ENCODE data around the gene SLC1A4.

GRCh38 chr2:65050931-65051330, 61.7 kb downstream of the SLC1A4 start:
- TF ChIP-seq POLR2AphosphoS5 (IDR thresholded peaks at IDR 0.05; ENCODE audit: low read depth, low read length), result no peak
- no peak for TF ChIP-seq TAF1 (IDR thresholded peaks at IDR 0.05; ENCODE audit: borderline replicate concordance, insufficient read depth, low read length)
- TF ChIP-seq, protein P1, sequence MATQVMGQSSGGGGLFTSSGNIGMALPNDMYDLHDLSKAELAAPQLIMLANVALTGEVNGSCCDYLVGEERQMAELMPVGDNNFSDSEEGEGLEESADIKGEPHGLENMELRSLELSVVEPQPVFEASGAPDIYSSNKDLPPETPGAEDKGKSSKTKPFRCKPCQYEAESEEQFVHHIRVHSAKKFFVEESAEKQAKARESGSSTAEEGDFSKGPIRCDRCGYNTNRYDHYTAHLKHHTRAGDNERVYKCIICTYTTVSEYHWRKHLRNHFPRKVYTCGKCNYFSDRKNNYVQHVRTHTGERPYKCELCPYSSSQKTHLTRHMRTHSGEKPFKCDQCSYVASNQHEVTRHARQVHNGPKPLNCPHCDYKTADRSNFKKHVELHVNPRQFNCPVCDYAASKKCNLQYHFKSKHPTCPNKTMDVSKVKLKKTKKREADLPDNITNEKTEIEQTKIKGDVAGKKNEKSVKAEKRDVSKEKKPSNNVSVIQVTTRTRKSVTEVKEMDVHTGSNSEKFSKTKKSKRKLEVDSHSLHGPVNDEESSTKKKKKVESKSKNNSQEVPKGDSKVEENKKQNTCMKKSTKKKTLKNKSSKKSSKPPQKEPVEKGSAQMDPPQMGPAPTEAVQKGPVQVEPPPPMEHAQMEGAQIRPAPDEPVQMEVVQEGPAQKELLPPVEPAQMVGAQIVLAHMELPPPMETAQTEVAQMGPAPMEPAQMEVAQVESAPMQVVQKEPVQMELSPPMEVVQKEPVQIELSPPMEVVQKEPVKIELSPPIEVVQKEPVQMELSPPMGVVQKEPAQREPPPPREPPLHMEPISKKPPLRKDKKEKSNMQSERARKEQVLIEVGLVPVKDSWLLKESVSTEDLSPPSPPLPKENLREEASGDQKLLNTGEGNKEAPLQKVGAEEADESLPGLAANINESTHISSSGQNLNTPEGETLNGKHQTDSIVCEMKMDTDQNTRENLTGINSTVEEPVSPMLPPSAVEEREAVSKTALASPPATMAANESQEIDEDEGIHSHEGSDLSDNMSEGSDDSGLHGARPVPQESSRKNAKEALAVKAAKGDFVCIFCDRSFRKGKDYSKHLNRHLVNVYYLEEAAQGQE (IDR thresholded peaks at IDR 0.05; ENCODE audit: insufficient read depth in 1 of 2, low read depth in 2 of 2, low read length in 2 of 2), result no peak
- no peak for TF ChIP-seq SIN3A (IDR thresholded peaks at IDR 0.05; ENCODE audit: borderline replicate concordance, insufficient read depth, low read length)
